Kidney tubule cell (primary cell): Measurements from ENCODE around the gene ATF6.

Experiments
- DNase-seq: peaks from one replicate; pipeline ENCODE4 v3.0.0-alpha.2; 2018; ENCODE audit warnings: low spot score

ATF6 gene

DNA sequence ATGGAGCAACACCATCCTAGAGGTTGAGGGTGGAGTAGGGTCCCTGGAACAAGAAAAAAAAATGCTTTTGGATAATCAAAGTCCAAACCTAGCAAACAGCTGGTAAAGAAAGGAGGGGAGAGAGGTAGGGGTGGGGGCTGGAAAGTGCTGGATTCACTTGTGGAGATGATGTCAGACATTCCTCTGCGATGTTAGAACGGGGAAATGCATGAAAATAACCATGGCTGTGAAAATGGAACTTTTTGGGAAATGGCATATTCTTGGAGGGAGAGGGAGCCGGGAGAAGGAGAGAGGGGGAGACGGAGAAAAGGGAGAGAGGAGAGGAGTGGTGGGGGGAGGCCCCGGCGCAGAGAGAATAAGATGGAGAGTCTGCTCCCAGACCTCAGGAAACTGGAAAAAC is 203.9 kb downstream of the ATF6 start:
- DNase-seq: no peak

DNA sequence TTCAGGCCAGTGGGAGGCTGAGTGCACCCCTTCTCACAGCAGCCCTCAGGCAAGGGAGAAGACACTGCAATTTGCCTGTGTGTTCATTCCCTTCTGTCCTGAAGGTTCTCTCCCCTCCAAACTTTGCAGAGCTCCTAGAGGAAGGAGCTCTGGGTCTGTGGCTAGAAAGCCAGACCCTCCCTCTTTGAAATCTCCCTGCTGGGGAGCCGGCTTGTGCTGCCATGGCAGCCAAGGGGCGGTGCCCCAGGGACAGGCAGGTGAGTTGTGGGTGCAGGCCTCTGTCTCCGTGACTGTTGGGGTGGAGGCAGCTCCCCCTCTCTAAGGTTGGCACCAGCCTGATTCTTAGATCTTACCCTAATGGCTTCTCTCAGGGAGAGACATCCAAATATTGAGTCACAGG is 204.5 kb downstream of the ATF6 start:
- no peak for DNase-seq

DNA sequence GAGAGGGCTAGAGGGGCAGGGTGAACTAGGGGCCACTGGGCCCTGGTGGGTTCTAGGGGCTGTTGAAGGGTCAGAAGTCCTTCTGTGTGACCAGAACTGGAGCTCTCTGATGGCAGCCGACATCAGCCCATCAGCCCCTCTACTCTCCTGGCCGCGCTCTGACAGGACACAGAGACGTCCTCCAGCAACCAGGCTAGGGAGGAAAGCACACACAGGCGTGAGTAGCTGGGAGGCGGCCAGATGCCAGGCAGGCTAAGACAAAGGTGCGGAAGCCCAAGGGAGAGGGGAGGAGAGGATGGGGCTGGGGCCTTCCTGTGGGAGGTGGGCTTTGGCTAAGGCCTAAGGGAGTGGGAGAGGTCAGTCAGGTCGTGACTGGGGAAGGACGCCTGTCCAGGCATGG is 206.7 kb downstream of the ATF6 start:
- DNase-seq: no peak

DNA sequence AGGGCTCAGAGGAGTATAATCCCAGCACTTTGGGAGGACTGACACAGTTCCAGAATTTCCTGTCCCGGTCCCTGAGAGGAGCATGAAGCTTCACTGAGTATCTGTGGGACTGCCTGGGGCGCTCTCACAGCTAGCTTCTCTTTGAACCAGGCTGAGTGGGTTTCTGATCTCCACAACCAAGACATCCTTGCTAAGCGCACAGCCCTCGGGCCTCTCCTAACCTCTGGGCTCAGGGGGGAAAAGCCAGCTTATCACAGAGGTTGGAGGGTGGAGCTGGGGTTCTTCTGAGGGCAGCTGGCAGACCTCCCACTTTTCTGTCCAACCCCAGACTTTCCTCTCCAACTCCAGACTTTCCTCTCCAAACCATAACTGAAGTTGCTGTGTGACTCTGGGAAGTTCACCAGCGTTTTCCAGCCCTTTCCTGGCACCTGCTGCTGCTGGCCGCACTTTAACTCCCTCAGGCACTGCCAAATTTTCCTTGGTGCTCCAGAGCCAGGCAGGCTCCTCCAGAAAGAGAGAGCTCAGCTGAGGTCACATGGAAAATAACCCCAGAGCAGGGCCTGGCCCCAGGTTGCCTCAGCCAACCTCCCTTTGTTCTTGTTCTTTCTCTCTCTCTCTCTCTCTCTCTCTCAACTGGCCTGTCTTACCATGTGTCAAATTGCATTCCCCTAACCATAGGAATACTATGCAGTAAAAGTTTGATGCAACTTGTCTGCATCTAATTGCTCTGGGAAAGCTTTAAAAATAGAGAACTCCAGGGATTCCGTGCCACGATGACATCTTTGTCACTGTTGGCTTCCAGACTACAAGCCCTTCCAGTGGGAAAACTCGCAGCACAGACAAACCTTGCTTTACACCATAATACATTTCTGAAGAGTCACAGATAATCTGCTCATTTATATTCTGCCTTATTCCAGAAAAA is 208.1 kb downstream of the ATF6 start:
- no peak for DNase-seq

GRCh38 chr1:161978011-161978790 is 212.1 kb downstream of the ATF6 start:
- DNase-seq: no peak

GRCh38 chr1:161981126-161981525 is 215.0 kb downstream of the ATF6 start:
- DNase-seq: no peak

GRCh38 chr1:161981735-161982506 is 215.8 kb downstream of the ATF6 start:
- DNase-seq: no peak

- no peak for DNase-seq
Observed at GRCh38 chr1:161982507-161982895, 216.4 kb downstream of the ATF6 start.

DNA sequence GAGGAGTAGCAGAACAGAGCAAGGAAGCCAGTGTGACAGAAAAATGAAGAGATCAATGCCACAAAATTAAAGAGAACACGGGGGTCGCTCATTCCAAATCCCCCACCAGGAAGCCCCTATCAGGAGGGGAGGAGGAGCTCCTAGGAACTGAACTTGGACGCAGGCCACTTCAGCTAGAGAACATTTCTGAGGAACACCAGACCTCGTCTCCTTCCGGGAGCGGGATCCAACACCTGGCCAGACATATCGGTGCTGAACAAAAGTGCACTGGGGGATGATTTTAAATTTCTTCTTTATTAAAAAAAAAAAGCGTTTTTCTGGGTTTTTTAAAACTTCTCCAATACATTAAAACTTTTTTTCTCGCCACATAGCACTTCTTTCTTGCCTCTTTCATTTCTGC is 216.8 kb downstream of the ATF6 start:
- no peak for DNase-seq

DNA sequence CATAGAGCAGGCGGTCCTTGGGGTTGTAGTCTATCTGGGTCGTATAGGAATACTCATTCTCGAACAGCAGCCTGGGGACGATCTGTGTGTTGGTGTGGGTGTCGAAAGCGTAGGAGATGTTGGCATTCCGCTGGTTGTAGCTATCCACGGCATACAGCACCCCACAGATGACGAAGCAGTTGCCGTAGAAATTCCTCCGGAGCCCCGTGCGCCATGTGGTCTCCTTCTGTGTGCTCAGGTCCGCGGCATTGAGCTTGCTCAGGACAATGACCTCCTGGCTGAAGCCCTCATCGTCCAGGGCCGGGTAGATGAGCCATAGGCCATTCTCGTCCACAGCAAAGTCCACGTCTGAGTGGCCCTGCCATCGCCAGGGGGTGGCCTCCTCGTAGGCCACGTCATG is 217.6 kb downstream of the ATF6 start:
- DNase-seq: no peak

- DNase-seq: no peak
Observed at GRCh38 chr1:161985301-161985822, 219.2 kb downstream of the ATF6 start.

DNA sequence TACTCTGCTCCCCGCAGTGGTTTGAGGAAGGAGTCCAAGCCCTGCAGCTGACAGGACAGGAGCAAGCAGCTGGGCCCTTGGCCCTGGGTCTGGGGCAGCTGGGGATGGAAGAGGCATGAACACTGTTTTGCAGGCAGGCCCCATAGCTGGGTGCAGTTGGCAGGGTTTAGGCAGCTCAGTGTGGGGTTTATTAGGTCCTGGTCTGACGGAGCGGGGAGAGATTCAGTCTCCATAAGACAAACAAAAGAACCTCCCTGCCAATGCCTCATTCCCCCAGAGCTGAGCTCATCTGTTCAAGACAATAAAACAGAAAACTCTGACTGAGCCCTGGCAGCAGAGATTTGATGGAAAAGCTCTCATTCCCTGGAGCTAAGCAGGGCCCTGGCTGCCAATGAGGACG is 220.2 kb downstream of the ATF6 start:
- no peak for DNase-seq

GRCh38 chr1:161987303-161987702 is 221.2 kb downstream of the ATF6 start:
- DNase-seq: no peak

GRCh38 chr1:161987872-161988271 is 221.8 kb downstream of the ATF6 start:
- no peak for DNase-seq

DNA sequence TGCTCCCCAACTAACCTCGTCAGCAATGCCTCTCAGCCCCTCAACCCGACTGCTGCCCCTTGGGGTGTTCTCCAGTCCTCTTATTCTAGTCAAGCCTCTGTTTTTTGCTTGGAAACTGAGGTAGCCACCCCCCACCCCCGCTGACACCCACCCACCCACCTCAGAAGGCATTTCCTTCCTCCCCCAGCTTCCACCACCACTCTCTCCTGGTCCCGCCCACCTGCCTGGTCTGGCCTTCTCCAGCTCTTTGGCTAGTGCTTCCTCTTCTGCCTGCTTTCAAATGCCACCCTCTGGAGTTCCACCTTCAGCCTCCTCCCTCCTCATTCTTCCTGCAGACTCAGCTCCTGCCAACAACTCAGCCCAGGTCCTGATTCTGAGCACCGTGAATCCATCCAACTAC is 222.3 kb downstream of the ATF6 start:
- DNase-seq: no peak

DNA sequence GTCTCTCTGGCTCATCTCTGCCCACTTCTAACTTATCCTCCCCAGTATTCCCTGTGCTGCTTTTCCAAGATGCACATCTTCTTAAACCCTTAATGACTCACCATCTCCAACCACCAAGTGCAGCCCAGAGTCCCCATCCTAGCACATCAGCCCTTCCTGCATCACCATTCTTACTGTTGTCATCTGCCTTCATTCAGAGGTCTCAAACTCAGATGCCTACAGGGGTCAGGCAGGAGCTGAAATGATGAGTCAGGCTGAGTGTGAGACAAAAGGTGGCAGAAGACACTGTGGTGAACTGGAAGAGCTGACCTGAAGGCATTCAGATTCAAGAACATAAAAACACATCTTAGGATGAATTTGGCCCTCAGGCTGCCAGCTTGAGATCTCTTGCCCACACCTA is 223.0 kb downstream of the ATF6 start:
- DNase-seq: peak; percentile 41

DNA sequence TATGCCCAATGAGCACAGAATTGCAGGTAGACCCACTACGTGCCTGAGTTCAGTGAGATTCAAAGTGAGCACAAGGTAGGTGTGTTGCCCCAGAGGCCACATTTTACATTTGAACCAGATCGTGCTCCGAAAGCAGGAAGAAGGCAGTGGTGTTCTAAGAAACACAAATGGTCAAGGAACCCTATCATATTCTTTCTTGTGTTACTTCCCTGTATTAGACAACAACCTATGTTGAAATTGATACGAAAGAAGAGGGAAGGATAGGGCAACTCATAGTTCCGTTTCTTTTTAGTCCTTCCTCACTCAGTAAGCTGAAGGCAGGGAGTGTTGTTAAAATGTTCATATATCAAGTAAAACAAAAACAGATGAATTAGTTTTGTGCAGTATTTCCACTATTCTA is 223.7 kb downstream of the ATF6 start:
- no peak for DNase-seq

- DNase-seq: no peak
Observed at GRCh38 chr1:161993576-161993975, 227.5 kb downstream of the ATF6 start.

- no peak for DNase-seq
Observed at GRCh38 chr1:161994175-161994668, 228.1 kb downstream of the ATF6 start.

GRCh38 chr1:161997152-161997551 is 231.0 kb downstream of the ATF6 start:
- no peak for DNase-seq

DNA sequence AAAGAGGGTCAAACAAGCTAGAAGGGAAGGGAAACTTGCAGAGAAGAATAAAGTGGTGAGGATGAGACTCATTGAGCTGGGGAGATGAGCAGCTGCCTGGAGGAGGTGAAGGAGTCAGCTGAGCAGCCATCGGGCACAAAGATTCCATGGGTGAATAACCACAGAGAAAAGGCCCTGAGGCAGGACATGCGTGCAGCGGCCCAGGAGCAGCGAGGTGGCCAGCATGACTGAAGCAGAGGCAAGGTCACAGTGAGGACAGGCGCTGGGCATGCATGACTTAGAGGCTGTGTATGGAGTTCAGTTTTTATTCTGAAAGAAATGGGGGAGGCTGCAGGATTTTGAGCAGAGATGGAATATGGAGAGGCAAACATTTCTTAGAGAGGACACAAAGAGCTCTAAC is 232.7 kb downstream of the ATF6 start:
- DNase-seq: peak; percentile 88
